Measurements from ENCODE around the gene KEAP1.

KEAP1 gene

DNA sequence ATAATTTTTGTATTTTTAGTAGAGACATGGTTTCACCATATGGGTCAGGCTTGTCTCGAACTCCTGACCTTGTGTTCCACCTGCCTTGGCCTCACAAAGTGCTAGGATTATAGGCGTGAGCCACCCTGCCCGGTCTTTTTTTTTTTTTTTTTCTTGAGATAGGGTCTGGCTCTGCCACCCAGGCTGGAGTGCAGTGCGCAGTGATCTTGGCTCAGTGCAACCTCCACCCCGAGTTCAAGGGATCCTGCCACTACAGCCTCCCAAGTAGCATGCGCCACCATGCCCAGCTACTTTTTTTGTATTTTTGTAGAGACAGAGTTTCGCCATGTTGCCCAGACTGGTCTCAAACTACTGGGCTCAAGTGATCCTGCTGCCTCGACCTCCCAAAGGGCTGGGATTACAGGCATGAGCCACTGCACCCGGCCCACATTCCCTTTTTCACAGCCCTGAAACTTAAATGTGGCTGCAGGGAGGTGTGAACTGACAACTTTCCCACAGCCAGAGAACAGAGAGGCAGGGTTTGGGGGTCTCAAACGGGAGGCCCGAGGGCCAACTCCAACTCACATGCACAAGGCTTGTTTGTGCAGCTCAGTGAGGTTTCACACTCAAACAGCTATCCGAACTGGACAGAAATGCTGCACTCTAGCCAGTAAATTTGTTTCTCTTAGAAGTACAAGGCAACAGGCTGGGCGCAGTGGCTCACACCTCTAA, 18.5 kb upstream of the KEAP1 start:
- no peak for DNase-seq

DNA sequence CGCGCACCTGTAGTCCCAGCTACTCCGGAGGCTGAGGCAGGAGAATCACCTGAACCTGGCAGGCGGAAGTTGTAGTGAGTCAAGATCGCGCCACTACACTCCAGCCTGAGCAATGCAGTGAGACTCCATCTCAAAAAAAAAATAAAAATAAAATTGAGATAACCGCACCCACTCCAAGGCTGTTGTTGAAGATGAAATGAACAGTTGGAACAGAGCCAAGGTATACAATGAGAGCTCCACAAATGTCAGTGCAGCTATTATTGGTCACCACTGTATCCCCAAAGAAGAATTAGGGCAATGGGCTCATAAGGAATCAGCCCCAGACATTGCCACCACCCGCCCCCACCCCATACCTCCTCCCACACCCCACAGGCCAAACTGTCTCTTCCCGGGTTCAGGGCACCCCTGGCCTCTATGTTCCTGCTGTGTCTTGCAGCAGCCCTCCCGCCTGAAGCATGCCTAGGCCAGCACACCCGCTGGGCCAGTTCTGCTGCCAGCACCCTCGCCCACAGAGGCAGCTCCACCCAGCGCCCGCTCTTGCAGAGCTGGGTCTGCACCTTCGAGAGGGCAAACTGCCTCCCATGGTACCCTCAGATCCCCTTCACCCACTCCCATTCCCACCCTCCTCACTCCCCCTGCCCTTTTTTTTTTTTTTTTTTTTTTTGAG, 17.6 kb upstream of the KEAP1 start:
- DNase-seq = no peak

DNA sequence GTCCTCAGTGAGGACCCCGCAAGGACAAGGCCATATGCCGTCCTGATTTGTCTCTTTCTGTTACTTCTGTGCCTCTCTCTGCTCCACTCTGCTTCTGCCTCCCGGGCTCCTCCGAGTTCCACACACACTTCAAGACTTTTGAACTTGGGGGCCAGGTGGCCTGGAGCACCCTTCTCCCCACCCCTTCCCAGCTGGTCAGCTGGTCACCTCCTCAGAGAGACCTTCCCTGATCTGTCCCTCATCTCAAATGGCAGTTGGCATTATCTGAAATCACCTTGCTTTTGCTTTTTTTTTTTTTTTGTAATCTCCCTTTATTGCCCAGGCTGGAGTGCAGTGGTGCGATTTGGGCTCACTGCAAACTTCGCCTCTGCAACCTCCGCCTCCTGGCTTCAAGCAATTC, 16.3 kb upstream of the KEAP1 start:
- no peak for DNase-seq

DNA sequence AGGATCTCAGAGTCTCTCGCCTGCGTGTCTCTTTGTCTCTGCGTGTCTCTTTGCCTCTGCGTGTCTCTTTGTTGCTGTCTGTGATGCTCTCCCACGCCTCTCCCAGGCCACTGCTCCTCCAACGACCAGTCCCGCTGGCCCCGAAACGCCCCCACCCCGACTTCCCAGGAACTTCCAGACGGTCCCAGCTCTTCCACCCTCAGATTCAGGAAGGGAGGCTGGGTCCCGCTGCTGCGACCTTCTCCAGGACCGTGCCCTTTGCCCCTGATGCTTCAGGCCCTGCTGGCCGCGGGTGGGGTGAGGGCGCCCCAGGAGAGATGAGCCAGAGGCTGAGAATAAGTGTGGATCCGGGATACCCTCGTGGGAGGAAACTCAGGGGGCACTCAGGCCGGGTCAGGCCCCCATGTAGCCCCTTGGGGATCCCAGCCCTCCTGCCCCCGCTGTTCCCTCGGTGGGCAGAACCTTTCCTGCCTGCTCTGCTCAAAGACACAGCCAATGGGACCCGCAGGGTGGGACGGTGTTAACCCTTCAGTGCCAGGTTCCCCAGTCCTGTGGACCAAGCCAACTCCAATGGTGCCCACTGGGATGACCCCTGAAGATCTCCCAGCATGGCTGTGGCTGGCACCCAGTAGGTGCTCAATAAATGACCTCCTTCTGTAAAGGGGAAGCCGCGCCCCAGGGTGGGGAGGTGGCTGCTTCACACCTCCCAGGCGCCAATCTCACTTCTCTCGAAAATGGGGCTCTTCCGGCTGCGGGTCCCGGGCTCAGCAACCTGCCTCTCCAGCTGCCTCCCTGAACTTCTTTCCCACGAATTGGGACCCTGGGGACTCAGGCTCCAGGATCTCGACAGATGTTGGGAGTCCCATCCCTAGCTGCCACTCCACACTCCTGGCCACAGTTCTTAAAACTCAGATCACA, 15.5 kb upstream of the KEAP1 start:
- peak in 1 of 2 donors; percentile 31 for DNase-seq

DNA sequence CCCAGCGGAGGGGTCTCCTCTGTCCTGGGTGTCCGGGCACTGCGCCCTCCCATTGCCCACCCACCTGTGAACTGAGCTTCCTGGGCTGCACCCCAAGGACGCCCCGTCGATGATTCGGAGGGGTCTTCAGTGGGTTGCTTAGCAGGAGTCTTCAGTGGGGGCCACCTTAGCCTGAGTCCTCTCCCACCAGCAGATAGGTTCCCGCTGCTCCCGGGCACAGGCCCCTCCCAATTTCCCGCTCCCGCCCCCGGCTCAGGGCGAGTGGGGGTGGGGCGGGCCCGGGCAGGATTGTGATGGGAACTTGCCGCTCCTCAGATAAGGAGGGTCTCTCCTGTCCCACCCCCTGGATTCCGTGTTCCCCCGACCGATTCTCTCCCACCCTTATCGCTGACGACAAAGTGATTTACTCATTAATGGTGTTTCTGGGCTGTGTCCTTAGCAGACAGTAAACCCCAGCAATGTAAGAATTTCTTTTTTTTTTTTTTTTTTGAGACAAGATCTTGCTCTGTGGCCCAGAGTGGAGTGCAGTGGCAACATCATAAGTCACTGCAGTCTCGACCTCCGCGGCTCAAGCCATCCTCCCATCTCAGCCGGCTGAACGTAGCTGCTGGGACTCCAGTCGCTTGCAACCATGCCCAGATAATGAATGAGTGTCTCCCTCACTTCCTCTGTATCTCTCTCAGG, 14.7 kb upstream of the KEAP1 start:
- DNase-seq = peak in 1 of 2 donors; percentile 31

DNA sequence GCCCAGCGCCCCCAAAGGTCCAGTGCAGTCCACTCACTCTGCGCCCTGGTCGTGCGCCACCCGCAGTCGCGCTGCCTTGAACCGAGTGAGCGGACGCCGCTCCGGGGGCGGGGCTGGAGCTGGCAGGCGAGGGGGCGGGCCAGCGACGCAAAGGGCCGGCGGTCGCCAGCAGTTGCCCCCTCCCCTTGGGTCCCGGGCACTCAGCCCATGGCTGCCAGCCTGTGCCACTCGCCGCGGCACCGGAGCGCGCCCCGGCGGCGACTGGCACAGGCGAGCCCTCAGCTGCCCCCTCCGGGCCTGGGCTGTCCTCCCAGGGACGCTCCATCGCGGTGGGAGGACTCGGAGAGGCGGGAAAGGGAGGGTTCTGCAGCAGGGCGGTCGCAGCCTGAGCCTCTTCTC, 14.2 kb upstream of the KEAP1 start, which contains the start of gene S1PR5:
S1PR5 (minus strand) TSS at position 87 of the 399 bp plus-strand sequence. CDS start 2,436 bp downstream, outside the sequence.
- DNase-seq = peak; percentile 76 to 88

DNA sequence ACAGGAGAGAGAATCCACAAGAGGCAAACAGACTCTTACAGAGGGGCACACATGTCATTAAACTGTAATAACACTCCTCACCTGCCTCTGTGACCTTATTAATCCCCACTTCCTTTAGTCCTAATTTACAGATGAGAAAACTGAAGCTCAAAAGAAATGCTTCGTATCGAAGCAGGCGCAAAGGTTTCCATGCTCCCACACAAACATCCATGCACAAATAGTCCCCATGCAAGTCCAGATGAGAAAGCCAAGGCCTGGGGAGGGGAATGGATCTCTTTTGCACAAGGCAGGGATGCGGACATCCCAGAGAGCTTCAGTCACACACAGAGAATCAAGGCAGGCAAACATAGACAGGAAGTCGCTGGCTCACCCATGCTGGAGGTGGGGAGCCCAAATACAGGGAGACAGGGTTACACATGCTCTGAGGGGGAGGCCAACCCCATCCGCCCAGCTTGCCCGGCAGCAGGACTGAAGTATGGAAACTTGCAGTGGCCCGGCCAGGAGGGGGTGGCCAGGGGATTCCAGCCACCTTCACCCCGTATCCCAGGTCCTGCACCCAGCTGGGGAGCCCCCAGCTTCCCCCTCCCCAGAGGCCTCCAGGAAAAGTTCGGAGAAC, 13.6 kb upstream of the KEAP1 start:
- no peak for DNase-seq

DNA sequence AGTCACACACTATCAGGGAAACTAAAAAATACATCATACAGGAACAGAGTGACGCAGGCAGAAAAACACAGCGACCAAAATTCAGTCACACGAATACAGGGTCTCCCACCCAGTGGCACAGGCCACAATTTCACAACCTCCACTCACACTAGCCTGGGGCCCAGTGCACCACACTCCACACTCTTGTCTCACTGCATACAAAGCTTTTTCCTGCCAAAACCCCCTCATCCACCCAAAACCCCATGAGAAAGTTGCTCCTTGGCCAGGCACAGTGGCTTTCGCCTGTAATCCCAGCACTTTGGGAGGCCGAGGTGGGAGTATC, 12.9 kb upstream of the KEAP1 start:
- DNase-seq = no peak

DNA sequence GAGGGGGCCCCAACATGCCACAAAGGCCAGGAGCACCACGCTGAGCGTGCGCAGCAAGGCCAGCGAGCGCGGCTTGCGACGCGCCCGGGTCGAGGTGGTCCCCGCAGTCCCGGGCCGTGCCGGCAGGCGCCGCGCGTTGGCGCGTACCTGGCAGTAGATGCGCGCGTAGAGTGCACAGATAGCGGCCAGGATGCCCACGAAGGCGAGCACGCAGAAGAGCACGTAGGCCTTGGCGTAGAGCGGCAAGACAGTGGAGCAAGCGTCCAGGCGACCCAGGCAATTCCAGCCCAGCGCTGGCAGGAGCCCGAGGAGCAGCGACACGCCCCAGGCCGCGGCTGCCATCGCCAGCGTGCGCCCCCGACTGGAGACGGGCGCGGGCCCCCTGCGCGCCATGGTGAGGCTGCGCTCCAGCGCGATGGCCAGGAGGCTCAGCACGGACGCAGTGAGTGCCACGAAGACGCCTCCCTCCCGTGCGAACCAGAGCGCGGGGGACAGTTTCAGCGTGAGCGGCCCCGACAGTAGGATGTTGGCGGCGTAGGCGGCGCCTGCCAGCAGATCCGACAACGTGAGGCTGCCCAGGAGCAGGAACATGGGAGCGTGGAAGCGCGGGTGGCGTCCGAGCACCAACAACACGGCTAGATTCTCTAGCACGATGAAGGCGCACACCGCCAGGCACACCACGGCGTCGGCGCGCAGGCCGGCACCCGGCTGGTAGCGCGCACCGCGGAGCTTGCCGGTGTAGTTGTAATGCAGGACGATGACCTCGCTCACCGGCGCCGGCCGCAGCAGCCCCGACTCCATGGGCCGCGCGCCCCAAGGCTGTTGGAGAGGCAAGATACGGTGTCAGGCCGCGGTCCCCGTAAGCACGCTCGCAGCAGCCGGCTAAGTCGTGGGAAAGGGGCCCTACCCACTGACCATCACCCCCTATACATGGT, 11.3 kb upstream of the KEAP1 start:
- DNase-seq = peak in 1 of 2 donors; percentile 16

DNA sequence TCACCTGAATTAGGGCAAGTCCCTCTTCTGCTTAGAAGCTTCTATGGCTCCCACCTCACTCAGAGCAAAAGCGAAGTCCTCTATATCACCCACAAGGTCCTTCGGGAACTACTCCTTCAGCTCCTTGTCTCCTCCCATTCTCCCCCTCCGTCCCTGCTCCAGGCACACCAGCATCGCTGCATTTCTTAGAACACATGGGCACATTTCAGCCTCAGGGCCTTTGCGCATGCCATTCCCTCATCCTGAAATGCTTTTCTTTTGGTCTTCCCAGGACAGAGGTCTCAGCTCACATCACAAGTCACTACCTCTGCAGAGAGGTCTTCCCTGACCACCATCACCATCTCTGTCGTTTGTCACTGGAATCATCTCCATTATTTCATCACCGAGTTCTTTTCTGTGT, 10.1 kb upstream of the KEAP1 start:
- no peak for DNase-seq

DNA sequence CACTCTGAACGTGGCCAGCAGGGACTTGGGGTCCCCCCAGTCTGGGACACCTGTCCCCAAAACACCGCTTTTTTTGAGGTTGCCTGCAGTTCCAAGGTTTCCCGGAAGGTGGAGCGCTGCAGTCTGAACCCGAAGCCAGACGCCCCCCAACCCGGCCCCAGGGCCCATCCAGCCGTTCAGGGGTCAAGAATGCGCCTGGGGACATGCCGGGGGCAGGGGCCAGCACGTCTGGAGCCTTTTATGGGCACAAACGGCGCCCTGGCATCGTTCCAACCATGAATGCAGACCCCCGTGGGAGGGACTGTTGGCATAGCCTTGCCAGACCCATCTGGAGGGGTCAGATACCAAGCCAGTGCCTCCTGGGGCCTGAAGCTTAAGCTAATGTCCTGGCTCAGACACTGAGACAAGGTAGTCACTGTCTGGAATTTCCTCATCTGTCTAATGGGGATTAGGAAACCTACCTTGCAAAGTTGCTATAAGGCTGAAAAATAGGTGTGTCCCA, 7.2 kb upstream of the KEAP1 start:
- DNase-seq = no peak

DNA sequence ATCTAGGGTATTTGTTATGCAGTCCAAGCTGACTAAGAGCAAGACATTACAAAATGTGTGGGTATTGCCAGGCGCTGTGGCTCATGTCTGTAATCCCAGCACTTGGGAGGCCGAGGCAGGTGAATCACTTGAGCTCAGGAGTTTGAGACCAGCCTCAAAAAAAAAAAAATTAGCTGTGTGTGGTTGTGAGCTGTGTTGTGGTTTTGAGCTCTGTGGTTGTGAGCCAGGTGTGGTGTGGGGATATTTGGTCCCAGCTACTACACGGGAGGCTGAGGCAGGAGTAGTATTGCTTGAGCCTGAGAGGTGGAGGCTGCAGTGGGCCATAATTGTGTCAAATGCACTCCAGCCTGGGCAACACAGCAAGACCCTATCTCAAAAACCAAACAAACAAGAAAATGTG, 5.6 kb upstream of the KEAP1 start:
- DNase-seq = no peak

DNA sequence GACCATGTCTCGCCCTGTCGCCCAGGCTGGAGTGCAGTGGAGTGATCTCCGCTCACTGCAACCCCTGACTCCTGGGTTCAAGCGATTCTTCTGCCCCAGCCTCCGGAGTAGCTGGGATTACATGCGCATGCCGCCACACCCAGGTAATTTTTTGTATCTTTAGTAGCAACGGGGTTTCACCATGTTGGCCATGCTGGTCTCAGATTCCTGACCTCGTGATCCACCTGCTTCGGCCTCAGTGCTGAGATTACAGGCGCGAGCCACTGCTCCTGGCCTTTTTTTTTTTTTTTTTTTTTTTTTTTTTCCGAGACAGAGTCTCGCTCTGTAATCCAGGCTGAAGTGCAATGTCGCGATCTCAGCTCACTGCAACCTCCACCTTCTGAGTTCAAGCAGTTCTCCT, 4.9 kb upstream of the KEAP1 start:
- no peak for DNase-seq

DNA sequence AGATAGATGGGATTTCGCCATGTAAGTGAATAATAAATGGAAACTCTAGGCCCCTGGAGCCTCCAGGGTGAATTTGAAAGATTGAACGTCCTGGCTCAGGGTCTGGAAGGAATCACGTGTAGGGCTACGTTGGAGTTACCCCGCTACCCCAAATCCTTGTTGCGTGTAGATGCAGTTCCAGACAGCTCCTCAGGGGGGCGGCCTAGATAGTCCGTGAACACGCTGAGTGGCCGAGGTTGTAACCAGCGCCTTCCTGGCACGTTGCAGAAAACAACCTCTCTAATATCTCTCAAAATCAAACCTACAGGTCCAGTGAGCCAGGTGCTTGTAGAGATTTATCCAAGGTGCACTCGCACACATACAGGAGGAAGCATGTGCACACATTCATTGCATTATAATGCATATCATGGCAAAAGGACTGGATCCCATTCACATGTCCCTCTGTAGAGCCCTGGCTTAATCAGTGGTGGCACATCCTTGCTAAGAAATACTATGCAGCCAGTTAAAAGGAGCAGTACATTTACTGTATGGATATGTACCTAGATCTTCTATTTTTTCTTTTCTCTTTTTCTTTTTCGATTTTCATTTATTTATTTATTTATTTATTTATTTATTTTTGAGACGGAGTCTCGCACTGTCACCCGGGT, 2.5 kb upstream of the KEAP1 start:
- peak in 1 of 2 donors; percentile 62 for DNase-seq

DNA sequence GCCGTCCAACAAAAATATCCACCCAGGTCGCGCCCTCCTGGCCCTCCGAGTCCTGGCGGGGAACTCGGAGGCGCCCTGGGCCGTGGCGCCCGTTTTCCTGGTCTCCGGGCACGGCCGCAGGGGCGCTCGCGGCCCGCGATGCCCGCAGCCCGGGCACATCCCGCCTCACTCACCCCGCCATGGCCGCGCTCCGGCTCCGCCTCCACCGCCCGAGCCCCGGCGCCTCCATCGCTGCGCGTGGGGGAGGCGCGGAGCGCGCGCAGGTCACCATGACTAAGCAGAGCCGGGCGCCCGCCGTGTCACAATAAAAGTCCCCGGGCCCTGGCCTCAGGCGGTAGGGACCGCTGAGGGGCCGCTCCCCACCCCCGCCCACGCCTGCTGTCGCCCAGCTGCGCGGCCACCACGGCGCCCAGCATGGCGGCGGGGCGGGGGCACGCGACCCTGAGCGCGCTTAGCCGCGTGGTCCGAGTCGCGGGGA, 593 bp downstream of the KEAP1 start:
- DNase-seq = peak; percentile 85 to 87

DNA sequence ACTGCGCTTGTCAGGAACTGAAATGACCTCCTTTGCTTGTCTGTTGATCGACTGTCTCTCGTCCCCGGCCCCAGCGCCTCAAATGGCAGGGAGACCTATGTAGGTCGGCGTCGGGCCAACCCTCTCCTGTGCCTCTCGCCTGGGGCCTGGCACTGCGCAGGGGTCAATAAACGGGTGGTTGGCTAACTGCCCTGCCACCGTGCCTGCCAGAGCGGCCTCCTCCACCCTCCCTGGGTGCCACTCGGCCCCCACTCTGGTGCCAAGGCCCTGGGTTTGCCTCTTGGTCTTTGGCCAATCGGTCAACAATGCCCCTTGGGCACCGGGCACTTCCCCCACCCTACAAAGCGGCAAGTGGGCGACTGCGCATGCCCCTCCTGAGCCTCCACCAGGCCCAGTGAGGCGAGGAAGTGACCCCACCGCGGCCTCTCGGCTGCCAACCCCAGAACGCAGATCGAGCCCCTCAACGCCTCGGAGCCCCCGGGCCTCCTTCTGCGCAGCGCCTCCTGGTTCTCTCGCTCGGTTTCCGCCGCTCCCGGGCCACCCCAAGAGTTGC, 1.1 kb downstream of the KEAP1 start:
- peak in 1 of 2 donors; percentile 75 for DNase-seq

DNA sequence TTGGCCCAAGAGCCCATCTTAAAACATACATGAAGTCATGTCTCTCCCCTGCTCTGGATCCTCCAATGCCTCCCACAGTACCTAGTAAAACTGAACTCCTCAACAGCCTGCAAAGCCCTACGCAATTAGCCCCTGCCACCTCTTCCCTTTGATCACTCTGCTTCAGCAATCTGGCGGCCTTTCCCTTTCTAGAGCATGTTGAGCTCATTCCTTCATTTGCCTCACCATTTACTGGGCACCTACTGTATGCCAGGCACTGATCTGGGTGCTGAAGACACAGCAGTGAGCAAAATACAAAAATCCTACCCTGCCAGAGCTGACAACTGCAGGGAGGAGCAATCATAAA, 2.9 kb downstream of the KEAP1 start:
- no peak for DNase-seq

DNA sequence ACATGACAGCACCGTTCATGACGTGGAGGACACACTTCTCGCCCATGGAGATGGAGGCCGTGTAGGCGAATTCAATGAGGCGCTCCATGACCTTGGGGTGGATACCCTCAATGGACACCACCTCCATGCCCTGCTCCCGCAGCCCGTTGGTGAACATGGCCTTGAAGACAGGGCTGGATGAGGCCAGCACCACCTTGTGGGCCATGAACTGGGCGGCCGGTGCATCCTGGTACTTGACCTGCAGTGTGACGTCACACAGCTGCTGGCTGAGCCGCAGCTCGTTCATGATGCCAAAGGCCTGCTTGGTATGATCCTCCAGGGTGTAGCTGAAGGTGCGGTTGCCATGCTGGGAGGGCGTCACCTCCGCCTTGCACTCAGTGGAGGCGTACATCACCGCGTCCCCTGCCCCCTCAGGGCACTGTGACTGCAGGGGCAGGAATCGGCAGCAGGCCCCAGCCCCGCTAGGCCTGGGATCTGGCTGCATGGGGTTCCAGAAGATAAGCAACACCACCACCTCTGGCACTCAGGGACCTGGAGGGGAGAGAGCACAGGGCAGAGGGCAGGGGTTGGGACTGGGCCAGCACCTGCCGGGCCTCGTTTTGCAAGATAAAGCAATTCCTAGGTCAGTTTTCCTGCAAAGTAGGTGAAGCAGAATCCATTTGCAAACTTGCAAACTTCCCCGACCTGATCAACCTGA, 3.5 kb downstream of the KEAP1 start:
- DNase-seq = no peak

DNA sequence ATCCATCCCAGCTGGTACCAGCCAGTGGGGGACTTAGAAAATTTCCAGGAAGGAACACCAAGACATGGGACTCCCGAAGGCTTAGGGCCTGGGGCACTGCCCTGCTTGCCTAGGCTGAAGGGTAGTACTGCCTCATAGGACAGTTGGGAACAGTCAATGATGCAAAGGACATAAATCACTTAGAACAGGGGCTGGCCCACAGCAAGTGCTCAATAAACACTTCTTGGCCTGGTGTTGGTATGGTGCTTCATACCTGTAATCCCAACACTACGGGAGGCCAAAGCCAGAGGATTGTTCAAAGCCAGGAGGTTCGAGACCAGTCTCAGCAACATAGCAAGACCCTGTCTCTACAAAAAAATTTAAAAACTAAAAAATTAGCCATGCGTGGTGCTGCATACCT, 5.8 kb downstream of the KEAP1 start:
- DNase-seq = no peak

All from hippocampal formation (tissue), 2 donors.